Stimulated activated CD4-positive, alpha-beta T cell treated with anti-CD3 and anti-CD28 coated beads, Interleukin-1b, Interleukin-23, amount 100 ng/mL, for 4 hours (primary cell): Measurements from ENCODE around the gene BICD2.

Experiments
- DNase-seq, 2 donors: peaks; one replicate each; pipeline ENCODE4 v3.0.0-alpha.2; 2020; ENCODE audit warnings: low read depth in 2 of 2

Gene BICD2

GRCh38 chr9:92714787-92715487 lies 49.7 kb downstream of the BICD2 start:
- DNase-seq = no peak

DNA sequence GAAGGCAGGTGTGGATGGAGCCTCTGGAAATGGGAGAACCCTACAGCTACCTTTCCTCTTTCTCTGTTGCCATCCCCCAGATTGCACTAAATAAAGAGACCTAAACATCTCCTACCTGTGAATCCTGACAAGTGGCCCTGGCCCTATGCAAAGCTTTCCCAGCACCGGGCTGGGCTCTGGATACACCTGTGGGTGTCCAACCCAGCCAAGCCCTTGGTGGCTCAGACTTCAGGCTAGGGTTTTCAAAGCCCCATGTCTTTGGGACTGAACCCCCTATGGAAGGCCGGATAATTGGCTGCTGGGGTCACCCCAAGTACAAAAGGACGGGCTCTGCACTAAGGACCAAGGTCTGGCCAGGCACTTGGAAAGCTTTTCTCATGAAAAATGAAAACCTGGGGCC lies 50.6 kb downstream of the BICD2 start:
- DNase-seq = no peak

DNA sequence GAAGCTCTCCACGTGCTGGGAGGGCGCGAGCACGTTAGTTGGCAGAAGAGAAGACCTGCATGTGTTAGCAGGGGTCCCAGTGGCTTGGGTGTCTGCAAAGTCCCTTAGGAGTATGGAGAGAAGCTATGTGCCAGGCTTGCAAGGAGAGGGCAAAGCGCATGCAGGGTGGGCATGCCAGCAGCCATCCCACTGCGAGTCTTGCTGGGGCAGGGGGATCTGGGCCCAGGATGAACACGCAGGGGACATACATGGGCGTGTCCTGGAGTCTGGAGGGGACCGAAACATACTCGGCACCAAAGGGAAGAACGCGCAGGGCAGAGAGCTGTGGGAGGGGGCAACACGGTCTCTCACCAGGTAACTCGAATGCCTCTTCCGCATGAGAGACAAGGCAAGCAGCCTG lies 51.1 kb downstream of the BICD2 start:
- DNase-seq = no peak

- DNase-seq = no peak
Observed at GRCh38 chr9:92712767-92713166, 51.9 kb downstream of the BICD2 start.

DNA sequence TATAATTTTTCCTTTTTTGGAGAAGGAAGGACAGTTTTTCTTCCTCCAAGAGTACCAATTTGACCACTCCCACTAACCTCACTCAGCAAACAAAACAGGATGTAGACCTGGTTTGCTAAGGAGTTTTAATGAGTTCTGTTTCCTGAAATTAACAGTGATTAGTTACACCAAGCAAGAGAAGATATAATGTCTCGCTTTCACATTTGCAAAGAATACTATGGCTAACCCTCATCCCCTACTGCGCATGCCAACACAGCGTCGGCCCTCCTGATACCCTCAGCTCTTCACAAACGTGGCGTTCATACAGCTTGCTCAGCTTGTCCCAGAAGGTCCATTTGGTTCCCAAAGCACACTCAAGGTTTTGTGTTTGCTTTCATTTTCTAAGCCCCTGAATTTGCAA lies 52.8 kb downstream of the BICD2 start:
- no peak for DNase-seq

DNA sequence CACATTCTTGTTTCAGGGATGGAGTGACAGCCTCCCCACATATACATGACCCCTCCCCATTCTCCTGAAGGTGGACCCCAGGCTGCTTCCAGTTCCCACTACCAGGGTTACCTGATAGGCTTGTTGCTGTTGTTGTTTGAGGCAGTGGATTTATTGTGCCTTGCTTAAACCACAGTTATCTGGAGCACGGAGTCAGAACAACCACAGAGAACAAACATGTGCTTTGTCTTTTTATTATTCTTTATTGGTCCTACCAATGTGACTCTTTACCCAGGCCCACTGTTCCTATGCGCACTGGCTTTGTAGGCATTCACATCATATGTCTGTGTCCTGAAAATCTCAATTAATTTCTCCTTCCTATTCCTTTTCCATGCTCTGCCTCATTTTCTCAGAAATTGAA lies 53.5 kb downstream of the BICD2 start:
- no peak for DNase-seq

GRCh38 chr9:92710368-92710767 lies 54.3 kb downstream of the BICD2 start:
- no peak for DNase-seq

- no peak for DNase-seq
Observed at GRCh38 chr9:92709954-92710353, 54.7 kb downstream of the BICD2 start.

DNA sequence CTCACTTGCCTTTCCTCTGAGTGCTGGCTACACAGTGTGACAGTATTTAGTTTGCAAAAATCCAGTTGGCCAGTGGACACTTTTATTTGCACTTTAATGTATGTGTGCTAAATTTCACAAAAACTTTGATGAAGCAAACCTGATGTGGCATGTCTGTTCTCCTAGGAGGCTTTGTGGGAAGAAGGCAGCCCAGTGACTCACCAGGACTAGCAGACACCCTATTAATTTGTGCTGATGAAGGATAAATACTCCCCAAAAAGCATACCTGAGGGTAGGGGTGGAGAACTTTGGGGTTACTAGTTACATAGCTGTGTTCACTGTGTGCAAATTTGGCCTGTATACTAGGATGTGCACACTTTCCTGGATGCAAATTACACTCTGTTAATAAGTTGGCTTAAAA lies 55.4 kb downstream of the BICD2 start:
- no peak for DNase-seq

DNA sequence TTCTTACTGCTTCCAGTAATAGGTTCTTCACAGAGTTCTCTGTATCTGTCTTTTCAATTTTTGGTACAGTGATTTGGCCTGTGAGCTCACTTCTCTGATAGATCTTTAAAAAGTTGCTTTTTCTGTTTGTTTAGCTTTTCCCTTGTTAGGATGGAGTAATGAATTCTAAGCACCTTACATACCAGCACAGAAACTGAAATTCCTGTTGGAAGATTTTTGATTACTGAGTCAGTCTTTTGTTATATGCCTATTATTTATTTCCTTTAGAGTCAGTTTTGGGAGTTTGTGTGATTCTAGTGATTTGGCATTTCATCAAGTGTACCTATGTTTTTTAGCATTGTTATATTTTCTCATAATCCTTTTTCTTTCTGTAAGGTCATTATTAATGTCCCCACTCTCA lies 57.1 kb downstream of the BICD2 start:
- no peak for DNase-seq

- no peak for DNase-seq
Observed at GRCh38 chr9:92706218-92706940, 58.3 kb downstream of the BICD2 start.

DNA sequence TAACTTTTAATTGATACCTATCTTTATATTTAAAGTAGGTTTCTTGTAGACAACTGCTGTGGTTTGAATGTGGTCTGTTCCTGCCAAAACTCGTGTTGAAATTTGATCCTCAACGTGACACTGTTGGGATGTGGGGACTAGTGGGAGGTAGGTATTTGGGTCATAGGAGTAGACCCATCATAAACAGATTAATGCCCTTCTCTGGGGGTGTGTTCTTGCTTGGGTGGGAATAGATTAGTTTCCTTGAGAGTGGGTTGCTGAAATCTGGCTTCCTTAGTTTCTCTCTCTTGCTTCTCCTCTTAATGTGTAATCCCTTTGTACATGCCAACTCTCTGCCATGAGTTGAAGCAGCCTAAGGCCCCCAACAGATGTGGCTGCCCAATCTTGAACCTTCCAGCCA lies 60.1 kb downstream of the BICD2 start:
- no peak for DNase-seq

DNA sequence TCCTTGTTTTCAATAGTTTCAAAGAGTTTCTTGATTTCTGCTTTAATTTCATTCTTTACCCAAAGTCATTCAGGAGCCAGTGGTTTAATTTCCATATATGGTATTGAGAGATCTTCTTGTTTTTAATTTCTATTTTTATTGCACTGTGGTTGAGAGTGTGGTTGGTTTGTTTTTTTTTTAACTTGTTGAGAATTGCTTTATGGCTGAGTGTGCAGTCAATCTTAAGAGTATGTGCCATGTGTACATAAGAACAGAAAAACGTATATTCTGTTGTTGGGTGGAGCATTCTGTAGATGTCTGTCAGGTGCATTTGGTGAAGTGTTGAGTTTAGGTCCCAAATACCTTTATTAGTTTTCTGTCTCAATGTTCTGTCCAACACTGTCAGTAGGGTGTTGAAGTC lies 68.0 kb downstream of the BICD2 start:
- no peak for DNase-seq

DNA sequence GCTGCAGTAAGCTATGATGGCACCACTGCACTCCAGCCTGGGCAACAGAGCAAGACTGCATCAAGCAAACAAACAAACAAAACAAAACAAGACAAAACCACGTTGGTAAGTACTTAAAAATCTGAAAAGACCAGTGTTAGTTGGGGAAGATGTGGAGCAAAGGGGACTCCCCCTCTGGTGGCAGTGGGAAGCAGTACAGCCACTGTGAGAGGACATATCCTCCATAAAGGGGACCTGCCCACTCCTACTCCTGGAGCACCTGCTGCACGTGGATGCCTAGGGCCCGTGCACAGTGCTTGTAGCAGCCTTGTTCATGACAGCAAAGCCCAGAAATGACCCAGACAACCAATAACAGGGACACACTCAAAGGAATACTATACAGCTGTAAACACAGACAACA lies 77.7 kb downstream of the BICD2 start:
- no peak for DNase-seq

DNA sequence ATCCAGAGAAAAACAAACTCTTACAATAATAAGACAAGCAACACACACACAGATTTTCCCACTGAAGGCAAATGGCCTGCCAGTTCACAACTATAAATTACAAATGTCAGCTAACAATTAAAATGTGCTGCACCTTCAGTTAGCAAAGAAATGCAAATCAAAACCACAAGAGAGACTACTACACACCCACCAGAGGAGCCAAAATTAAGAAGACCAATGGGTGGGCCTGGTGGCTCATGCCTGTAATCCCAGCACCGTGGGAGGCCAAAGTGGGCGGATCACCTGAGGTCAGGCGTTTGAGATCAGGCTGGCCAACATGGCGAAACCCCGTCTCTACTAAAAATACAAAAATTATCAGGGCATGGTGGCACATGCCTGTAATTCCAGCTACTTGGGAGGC lies 79.6 kb downstream of the BICD2 start:
- DNase-seq = no peak

- DNase-seq = no peak
Observed at GRCh38 chr9:92682269-92682668, 82.4 kb downstream of the BICD2 start.

GRCh38 chr9:92680166-92681119 lies 84.2 kb downstream of the BICD2 start:
- DNase-seq = no peak

DNA sequence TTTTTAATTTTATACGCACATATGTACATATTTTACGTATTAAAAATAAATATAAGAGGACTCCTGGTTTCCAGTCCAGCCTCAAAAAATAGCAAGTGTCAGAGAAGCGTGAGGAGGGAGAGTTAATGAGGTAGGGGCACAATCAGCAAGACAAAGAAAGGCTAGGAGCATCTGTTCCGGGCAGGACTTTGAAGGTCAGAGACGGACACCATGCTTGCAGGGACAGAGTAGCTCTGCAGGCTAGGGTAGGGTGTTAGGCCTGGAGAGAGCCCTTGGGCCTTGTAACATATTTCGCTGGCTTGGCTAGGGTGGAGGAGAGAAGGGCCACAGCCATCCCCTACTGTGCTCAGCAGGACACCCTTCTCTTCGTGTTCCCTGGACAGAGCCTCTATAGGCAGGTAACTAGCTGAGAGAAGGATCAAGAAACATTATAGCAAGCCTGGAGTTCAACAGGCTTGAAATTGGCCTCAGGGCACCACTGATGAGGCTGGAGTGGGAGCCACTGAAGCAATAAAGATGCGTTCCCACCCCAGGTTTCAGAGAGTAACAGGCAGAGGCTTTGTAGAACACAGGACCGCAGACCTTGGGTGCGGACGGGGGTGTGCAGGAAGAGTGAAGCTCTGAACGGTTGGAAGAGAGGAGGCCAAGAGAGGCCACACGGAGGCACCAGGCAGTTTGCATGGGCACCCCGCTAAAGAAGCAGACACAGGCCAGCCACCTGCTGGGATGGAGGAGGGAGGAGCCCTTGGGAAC lies 85.0 kb downstream of the BICD2 start:
- no peak for DNase-seq

GRCh38 chr9:92671323-92671722 lies 93.3 kb downstream of the BICD2 start:
- DNase-seq = no peak

DNA sequence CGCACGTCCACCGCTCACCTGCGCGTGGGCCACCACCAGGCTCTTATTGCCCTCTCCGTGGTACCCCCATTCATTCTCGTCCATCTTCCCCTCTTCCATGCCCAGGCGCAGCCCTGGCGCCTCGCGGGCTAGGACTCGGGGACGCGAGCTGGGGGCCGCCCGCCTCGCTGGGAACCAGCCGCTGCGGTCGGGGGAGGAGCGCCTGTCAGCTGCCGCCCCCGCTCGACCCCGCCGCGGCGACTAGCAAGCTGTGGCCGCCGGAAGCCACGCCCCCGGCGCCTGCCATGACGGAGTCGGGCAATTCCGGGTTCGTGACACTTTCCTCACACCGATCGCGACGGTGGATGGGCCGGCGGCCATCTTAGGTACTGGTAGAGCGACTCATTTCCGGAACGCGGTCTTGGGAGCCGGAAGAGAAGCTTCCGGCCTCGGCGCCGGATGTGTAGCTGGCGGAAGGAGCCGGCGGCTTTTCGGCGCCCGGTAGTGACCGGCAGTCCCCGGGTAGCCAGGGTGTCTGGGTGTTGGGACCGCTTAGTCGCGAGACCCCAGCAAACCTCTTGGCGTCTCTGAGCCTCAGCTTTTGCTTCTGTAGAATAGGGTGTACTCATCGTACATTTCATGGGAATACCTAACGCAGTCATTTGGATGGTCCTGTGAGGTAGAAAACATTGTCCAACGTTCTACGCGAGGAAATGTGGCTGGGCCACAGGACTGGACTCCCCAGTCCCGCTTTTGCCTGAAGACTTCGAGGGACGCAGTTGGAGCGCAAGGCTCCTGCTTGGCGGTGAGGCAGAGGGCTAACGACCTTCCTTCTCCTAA lies 94.5 kb downstream of the BICD2 start, which contains the start of gene IPPK:
Gene IPPK, minus strand, starts transcription at position 242 of the 819 bp plus-strand sequence. Its CDS starts 143 bp downstream, at position 99.
- peak; percentile 94 to 97 for DNase-seq

DNA sequence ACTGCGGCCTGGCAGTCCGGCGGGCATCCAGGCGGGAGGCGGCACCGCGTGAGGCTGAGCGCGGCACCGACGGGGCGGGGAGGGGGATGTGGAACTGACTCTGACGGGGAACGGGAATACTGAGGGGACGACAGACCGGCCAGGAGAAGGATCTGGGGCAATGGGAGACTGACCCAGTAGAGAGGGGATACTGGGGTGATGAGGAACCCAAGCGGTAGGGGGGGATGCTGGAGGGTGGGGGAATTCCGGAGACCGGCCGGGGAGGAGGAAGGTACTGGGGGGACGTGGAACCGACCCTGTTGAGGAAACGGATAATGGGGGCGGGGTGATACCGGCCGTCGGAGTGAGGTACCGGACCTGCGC lies 95.1 kb downstream of the BICD2 start:
- DNase-seq = peak in 1 of 2 donors; percentile 23
